ENCODE measurements around the gene LCT.

LCT gene

DNA sequence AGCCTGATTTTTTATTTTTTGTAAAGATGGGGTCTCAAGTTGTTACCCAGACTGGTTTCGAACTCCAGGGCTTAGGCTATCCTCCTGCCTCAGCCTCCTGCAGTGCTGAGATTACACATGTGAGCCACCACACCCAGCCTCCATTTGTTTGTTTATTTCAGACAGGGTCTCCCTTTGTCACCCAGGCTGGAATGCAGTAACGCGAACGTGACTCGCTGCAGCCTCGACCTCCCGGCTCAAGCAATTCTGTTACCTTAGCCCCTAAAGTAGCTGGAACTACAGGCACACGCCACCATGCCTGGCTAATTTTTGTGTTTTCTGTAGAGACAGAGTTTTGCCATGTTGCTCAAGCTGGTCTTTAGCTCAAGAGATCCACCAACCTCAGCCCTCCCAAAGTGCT is 68.1 kb downstream of the LCT start:
- H3K27ac ChIP-seq (ENCODE audit: poor library complexity, severe bottlenecking), result no peak overlapping the region
- DNase-seq (ENCODE audit: low spot score) (no peak), ATAC-seq (ENCODE audit: low read depth) (no peak)
- peaks cover 6% of the 10 kb centered on the region for H3K4me1 ChIP-seq (ENCODE audit: insufficient read depth, poor library complexity, severe bottlenecking)
- peaks cover 93% of the 10 kb centered on the region for H3K36me3 ChIP-seq (ENCODE audit: low read depth)
- no peak overlapping the region for H3K4me3 ChIP-seq (ENCODE audit: severe bottlenecking)
- no peaks in the 10 kb centered on the region for H3K9me3 ChIP-seq (ENCODE audit: severe bottlenecking)
- no peaks in the 10 kb centered on the region for H3K27me3 ChIP-seq (ENCODE audit: insufficient read depth, poor library complexity, severe bottlenecking)
- no peak for TF ChIP-seq CTCF (IDR thresholded peaks at IDR 0.05; ENCODE audit: poor library complexity, severe bottlenecking)

- peaks cover 88% of the 10 kb centered on the region for H3K36me3 ChIP-seq (ENCODE audit: low read depth)
- no peaks in the 10 kb centered on the region for H3K4me1 ChIP-seq (ENCODE audit: insufficient read depth, poor library complexity, severe bottlenecking)
- DNase-seq (ENCODE audit: low spot score) (no peak), ATAC-seq (ENCODE audit: low read depth) (no peak)
- H3K4me3 ChIP-seq (ENCODE audit: severe bottlenecking), result no peak overlapping the region
- no peak for TF ChIP-seq CTCF (IDR thresholded peaks at IDR 0.05; ENCODE audit: poor library complexity, severe bottlenecking)
- H3K27ac ChIP-seq (ENCODE audit: poor library complexity, severe bottlenecking), result no peak overlapping the region
- no peaks in the 10 kb centered on the region for H3K9me3 ChIP-seq (ENCODE audit: severe bottlenecking)
- H3K27me3 ChIP-seq (ENCODE audit: insufficient read depth, poor library complexity, severe bottlenecking), result no peaks in the 10 kb centered on the region
These were observed 74.5 kb downstream of the LCT start for GRCh38 chr2:135762530-135762929.

- no peak overlapping the region for H3K27ac ChIP-seq (ENCODE audit: poor library complexity, severe bottlenecking)
- no peak for TF ChIP-seq CTCF (IDR thresholded peaks at IDR 0.05; ENCODE audit: poor library complexity, severe bottlenecking)
- H3K27me3 ChIP-seq (ENCODE audit: insufficient read depth, poor library complexity, severe bottlenecking), result no peaks in the 10 kb centered on the region
- no peak for DNase-seq (ENCODE audit: low spot score)
- ATAC-seq (ENCODE audit: low read depth), result no peak
- H3K9me3 ChIP-seq (ENCODE audit: severe bottlenecking), result peaks cover under 1% of the 10 kb centered on the region
- H3K4me3 ChIP-seq (ENCODE audit: severe bottlenecking), result no peak overlapping the region
- H3K36me3 ChIP-seq (ENCODE audit: low read depth), result peaks cover 89% of the 10 kb centered on the region
- H3K4me1 ChIP-seq (ENCODE audit: insufficient read depth, poor library complexity, severe bottlenecking), result no peaks in the 10 kb centered on the region
These were observed 75.0 kb downstream of the LCT start for GRCh38 chr2:135762022-135762421.

- peaks cover 9% of the 10 kb centered on the region for H3K9me3 ChIP-seq (ENCODE audit: severe bottlenecking)
- no peaks in the 10 kb centered on the region for H3K4me1 ChIP-seq (ENCODE audit: insufficient read depth, poor library complexity, severe bottlenecking)
- ATAC-seq (ENCODE audit: low read depth) (no peak), DNase-seq (ENCODE audit: low spot score) (no peak)
- no peak overlapping the region for H3K4me3 ChIP-seq (ENCODE audit: severe bottlenecking)
- no peaks in the 10 kb centered on the region for H3K27me3 ChIP-seq (ENCODE audit: insufficient read depth, poor library complexity, severe bottlenecking)
- no peak for TF ChIP-seq CTCF (IDR thresholded peaks at IDR 0.05; ENCODE audit: poor library complexity, severe bottlenecking)
- H3K27ac ChIP-seq (ENCODE audit: poor library complexity, severe bottlenecking), result no peak overlapping the region
- peaks cover 93% of the 10 kb centered on the region for H3K36me3 ChIP-seq (ENCODE audit: low read depth)
These were observed 80.3 kb downstream of the LCT start for GRCh38 chr2:135756692-135757091.

DNA sequence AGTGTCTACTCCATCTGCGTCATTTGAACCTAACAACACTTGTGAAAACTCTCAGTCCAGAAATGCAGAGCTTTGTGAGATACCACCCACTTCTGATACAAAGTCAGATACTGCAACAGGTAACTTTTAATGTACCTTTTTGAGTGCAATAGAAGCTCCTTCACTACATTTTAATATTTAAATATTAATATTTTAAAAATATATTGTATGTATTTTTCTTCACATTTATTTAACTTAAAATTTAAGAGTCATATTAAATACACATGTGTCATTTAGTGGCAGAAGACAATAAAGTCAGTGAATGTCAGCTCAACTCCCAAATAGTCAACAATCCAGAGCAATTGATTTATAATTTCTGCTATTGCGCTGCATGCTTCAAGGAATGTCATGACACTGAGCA is 81.4 kb downstream of the LCT start:
- Histone ChIP-seq H3K9me3 (ENCODE audit: severe bottlenecking) (peaks cover 9% of the 10 kb centered on the region), H3K27me3 (ENCODE audit: insufficient read depth, poor library complexity, severe bottlenecking) (no peaks in the 10 kb centered on the region), H3K36me3 (ENCODE audit: low read depth) (peaks cover 89% of the 10 kb centered on the region), H3K4me1 (ENCODE audit: insufficient read depth, poor library complexity, severe bottlenecking) (no peaks in the 10 kb centered on the region), H3K27ac (ENCODE audit: poor library complexity, severe bottlenecking) (no peak overlapping the region), H3K4me3 (ENCODE audit: severe bottlenecking) (no peak overlapping the region)
- TF ChIP-seq CTCF (IDR thresholded peaks at IDR 0.05; ENCODE audit: poor library complexity, severe bottlenecking), result no peak
- DNase-seq (ENCODE audit: low spot score) (no peak), ATAC-seq (ENCODE audit: low read depth) (no peak)
